Tibial artery (tissue), 4 donors: ENCODE results near the gene ACER3.

Source experiments
- DNase-seq, 2 donors: peaks; one replicate each; pipeline ENCODE4 v3.0.0-alpha.2; 2019
- H3K27ac ChIP-seq, 2 donors: fragments of 200-600 bp; sonication (generic) in 1 of 2; 1 replicate in 1 of 2; 2 replicates in 1 of 2; pipeline ENCODE4 v1.5.1; 2018 to 2019; ENCODE audit warnings: mild to moderate bottlenecking in 1 of 2
- H3K27me3 ChIP-seq, 2 donors: fragments of 200-600 bp; sonication (generic) in 1 of 2; one replicate each; pipeline versions ENCODE4 v1.5.1 to v1.6.0; 2016 to 2019
- H3K36me3 ChIP-seq, 3 donors: fragments of 200-600 bp; sonication (generic) in 2 of 3; one replicate each; pipeline ENCODE4 v1.5.1; 2016 to 2019; ENCODE audit warnings: mild to moderate bottlenecking in 2 of 3
- H3K4me1 ChIP-seq, 4 donors: fragments of 200-600 bp; sonication (generic) in 2 of 4; 1 replicate in 3 of 4; 2 replicates in 1 of 4; pipeline ENCODE4 v1.5.1; 2016 to 2019
- H3K4me3 ChIP-seq, 2 donors: fragments of 200-600 bp; sonication (generic) in 1 of 2; 1 replicate in 1 of 2; 2 replicates in 1 of 2; pipeline ENCODE4 v1.5.1; 2018 to 2019; ENCODE audit warnings: mild to moderate bottlenecking in 2 of 2
- H3K9me3 ChIP-seq, 3 donors: fragments of 200-600 bp; sonication (generic) in 1 of 3; one replicate each; pipeline ENCODE4 v1.5.1; 2016 to 2019
- intact Hi-C: fragments of 100-400 bp; cut with DNase I; formaldehyde crosslinking; loops from one replicate; pipeline ENCODE4 v1.15.0; 2023; ENCODE audit warnings: low total_unique reads
- TF ChIP-seq, protein P1 (sequence below), 2 experiments: fragments of 200-600 bp in 1 of 2; fragments of 450-650 bp in 1 of 2; IDR thresholded peaks; one replicate each; pipeline ENCODE4 v1.5.1; 2017 to 2019; ENCODE audit warnings: antibody characterized with exemption in 2 of 2, mild to moderate bottlenecking in 1 of 2, moderate library complexity in 1 of 2

The ACER3 gene

GRCh38 chr11:77052518-77052917, 191.8 kb downstream of the ACER3 start:
- no peak overlapping the region for H3K4me3 ChIP-seq
- no peak overlapping the region for H3K27ac ChIP-seq
- peaks cover 0 to 5% of the 10 kb centered on the region in 2 donors for H3K27me3 ChIP-seq
- no peak for DNase-seq
- no peaks in the 10 kb centered on the region for H3K36me3 ChIP-seq
- intact Hi-C loops = no loop called here
- peaks cover 0 to 18% (median 14%) of the 10 kb centered on the region in 3 donors for H3K9me3 ChIP-seq
- TF ChIP-seq, protein P1, sequence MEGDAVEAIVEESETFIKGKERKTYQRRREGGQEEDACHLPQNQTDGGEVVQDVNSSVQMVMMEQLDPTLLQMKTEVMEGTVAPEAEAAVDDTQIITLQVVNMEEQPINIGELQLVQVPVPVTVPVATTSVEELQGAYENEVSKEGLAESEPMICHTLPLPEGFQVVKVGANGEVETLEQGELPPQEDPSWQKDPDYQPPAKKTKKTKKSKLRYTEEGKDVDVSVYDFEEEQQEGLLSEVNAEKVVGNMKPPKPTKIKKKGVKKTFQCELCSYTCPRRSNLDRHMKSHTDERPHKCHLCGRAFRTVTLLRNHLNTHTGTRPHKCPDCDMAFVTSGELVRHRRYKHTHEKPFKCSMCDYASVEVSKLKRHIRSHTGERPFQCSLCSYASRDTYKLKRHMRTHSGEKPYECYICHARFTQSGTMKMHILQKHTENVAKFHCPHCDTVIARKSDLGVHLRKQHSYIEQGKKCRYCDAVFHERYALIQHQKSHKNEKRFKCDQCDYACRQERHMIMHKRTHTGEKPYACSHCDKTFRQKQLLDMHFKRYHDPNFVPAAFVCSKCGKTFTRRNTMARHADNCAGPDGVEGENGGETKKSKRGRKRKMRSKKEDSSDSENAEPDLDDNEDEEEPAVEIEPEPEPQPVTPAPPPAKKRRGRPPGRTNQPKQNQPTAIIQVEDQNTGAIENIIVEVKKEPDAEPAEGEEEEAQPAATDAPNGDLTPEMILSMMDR (IDR thresholded peaks at IDR 0.05) = no peak
- H3K4me1 ChIP-seq = no peaks in the 10 kb centered on the region

- Histone ChIP-seq H3K4me3 (no peak overlapping the region), H3K36me3 (no peaks in the 10 kb centered on the region), H3K9me3 (peaks cover 0 to 18% (median 14%) of the 10 kb centered on the region in 3 donors), H3K27ac (no peak overlapping the region), H3K27me3 (peaks cover 0 to 5% of the 10 kb centered on the region in 2 donors), H3K4me1 (no peaks in the 10 kb centered on the region)
- DNase-seq = no peak
- TF ChIP-seq, protein P1 (IDR thresholded peaks at IDR 0.05) = no peak
- intact Hi-C loops = no loop called here
Observed at GRCh38 chr11:77053217-77054015, 192.7 kb downstream of the ACER3 start.

- TF ChIP-seq, protein P1 (IDR thresholded peaks at IDR 0.05) = no peak
Observed at GRCh38 chr11:77054084-77054483, 193.4 kb downstream of the ACER3 start.

DNA sequence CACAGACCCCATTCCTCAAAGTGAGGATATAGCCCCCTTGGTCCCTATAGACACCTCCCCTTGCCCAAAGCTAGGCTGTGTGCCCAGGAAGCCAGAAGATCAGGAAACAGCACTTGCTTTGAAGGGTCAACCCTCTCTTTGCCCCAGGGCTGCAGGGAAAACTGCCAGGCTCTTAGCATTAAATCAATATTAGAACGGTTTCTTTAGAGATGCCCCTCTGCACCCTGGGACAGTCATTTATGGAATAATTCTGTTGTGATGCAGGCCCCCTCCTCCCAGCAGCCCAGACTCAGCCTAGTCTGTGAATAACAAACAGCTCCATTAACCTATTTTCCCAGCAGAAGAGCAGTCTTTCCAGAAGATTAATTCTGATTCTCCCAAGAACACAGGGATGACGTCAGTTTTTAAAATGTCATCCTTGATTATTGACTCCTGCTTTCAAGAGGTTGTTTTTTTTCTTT, 194.4 kb downstream of the ACER3 start:
- Histone ChIP-seq H3K27ac (no peak overlapping the region), H3K27me3 (peaks cover 0 to 5% of the 10 kb centered on the region in 2 donors), H3K4me3 (no peak overlapping the region), H3K9me3 (peaks cover 0 to 18% (median 14%) of the 10 kb centered on the region in 3 donors), H3K4me1 (no peaks in the 10 kb centered on the region), H3K36me3 (no peaks in the 10 kb centered on the region)
- DNase-seq = no peak
- intact Hi-C loops = no loop called here
- TF ChIP-seq, protein P1 (IDR thresholded peaks at IDR 0.05) = no peak

More at GRCh38 chr11:77054084-77054483, 193.4 kb downstream of the ACER3 start:
- peaks cover 0 to 18% (median 14%) of the 10 kb centered on the region in 3 donors for H3K9me3 ChIP-seq
- no peak overlapping the region for H3K27ac ChIP-seq
- H3K4me3 ChIP-seq = no peak overlapping the region
- no peaks in the 10 kb centered on the region for H3K36me3 ChIP-seq
- intact Hi-C loops = no loop called here
- no peak for DNase-seq
- no peaks in the 10 kb centered on the region for H3K4me1 ChIP-seq
- H3K27me3 ChIP-seq = peaks cover 0 to 5% of the 10 kb centered on the region in 2 donors

GRCh38 chr11:77055913-77056312, 195.2 kb downstream of the ACER3 start:
- Histone ChIP-seq H3K27ac (no peak overlapping the region), H3K4me3 (no peak overlapping the region), H3K9me3 (peaks cover 0 to 18% (median 14%) of the 10 kb centered on the region in 3 donors), H3K4me1 (no peaks in the 10 kb centered on the region), H3K36me3 (no peaks in the 10 kb centered on the region), H3K27me3 (peaks cover 0 to 5% of the 10 kb centered on the region in 2 donors)
- TF ChIP-seq, protein P1 (IDR thresholded peaks at IDR 0.05) = no peak
- DNase-seq = no peak
- intact Hi-C loops = no loop called here
